Measurements from ENCODE around the gene SCGB2A2. TPM values are rescaled to one million over a fixed set of nuclear protein-coding genes. Genes with fewer than 3 reads are reported as not detected.

SCGB2A2 gene
- total RNA-seq, 1 donor from 2014 or later: not detected

Other genes with a start within 250 kb of the SCGB2A2 start
- gene INCENP, start 146.1 kb upstream of the SCGB2A2 start, total RNA-seq (ENCODE audit: low replicate concordance): 38.8 and 96.7 TPM in 2 replicates
- gene SCGB1D1, start 79.9 kb upstream of the SCGB2A2 start, total RNA-seq (ENCODE audit: low replicate concordance): not detected in 2 replicates
- not detected in 2 replicates for gene SCGB2A1, start 61.5 kb upstream of the SCGB2A2 start, total RNA-seq (ENCODE audit: low replicate concordance)
- not detected in 2 replicates for gene SCGB1D2, start 27.9 kb upstream of the SCGB2A2 start, total RNA-seq (ENCODE audit: low replicate concordance)
- gene SCGB1D4, start 28.9 kb downstream of the SCGB2A2 start, total RNA-seq (ENCODE audit: low replicate concordance): not detected in 2 replicates
- 10.0 and 48.0 TPM in 2 replicates for gene ASRGL1, start 67.3 kb downstream of the SCGB2A2 start, total RNA-seq (ENCODE audit: low replicate concordance)
- gene SCGB1A1, start 148.9 kb downstream of the SCGB2A2 start, total RNA-seq (ENCODE audit: low replicate concordance): not detected in 2 replicates